NCI-H226 (cell line): ENCODE measurements around the gene UTS2B.

Experiments
- DNase-seq: peaks from one replicate; pipeline ENCODE4 v3.0.0-alpha.2; 2015

Gene UTS2B

GRCh38 chr3:191235331-191236314 lies 94.7 kb downstream of the UTS2B start:
- DNase-seq = peak; percentile 17

- no peak for DNase-seq
Measured at GRCh38 chr3:191234216-191234615, 96.1 kb downstream of the UTS2B start.

- DNase-seq = no peak
Measured at GRCh38 chr3:191227541-191227940, 102.8 kb downstream of the UTS2B start.

- no peak for DNase-seq
Measured at GRCh38 chr3:191221638-191222037, 108.7 kb downstream of the UTS2B start.

GRCh38 chr3:191220908-191221307 lies 109.4 kb downstream of the UTS2B start:
- no peak for DNase-seq

DNA sequence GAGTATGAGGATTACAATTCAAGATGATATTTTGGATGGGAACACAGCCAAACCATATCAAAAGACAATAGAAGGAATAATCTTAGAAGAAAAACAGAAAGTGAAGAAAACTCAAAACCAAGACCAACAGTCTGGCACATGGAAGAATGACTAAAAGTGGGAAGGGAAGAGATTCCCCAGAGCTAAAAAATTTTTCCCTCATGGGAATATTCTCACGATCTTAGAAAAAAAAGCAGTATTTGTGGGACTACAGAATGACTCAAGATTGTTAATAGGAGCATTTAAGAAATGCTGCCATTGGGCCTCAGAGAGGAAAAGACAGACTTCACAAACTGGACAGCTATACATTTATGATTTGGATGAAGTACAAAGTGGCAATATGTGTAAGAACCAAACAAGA lies 113.0 kb downstream of the UTS2B start:
- DNase-seq = no peak
